Activated naive CD4-positive, alpha-beta T cell treated with anti-CD3 and anti-CD28 coated beads for 36 hours (primary cell): ENCODE results near the gene UBXN11. TPM values are rescaled to one million over a fixed set of nuclear protein-coding genes. Genes with fewer than 3 reads are reported as not detected.
"Not testable (repeated sequence)": the region's sequence is repeated elsewhere in the genome, so short reads cannot be mapped to it uniquely, and the experiment has no call there.

ENCODE experiments used
- CTCF ChIA-PET: fragments of 350-600 bp; sonication (Branson Sonifier 250); formaldehyde crosslinking; loops from one replicate; lab custom pipeline; 2021; ENCODE audit warnings: antibody characterized with exemption; lab: Charles Lee
- DNase-seq: peaks from one replicate; pipeline ENCODE4 v3.0.0-alpha.2; 2020
- H3K27ac Mint-ChIP-seq: one replicate; pipeline ENCODE4 v1.8.0; 2021; ENCODE audit warnings: mild to moderate bottlenecking, mixed read lengths
- H3K27me3 Mint-ChIP-seq: one replicate; pipeline ENCODE4 v1.8.0; 2021; ENCODE audit warnings: low read depth, mixed read lengths
- H3K36me3 Mint-ChIP-seq: one replicate; pipeline ENCODE4 v1.8.0; 2021; ENCODE audit warnings: low read depth, mixed read lengths
- H3K4me1 Mint-ChIP-seq: one replicate; pipeline ENCODE4 v1.8.0; 2021; ENCODE audit warnings: low read depth, mixed read lengths
- H3K4me3 Mint-ChIP-seq: one replicate; pipeline ENCODE4 v1.8.0; 2021; ENCODE audit warnings: mild to moderate bottlenecking, moderate library complexity, mixed read lengths
- H3K9me3 Mint-ChIP-seq: one replicate; pipeline ENCODE4 v1.8.0; 2021; ENCODE audit warnings: mixed read lengths
- intact Hi-C: fragments of 100-400 bp; cut with micrococcal nuclease; formaldehyde crosslinking; loops from one replicate; pipeline ENCODE4 v1.15.1; 2023
- total RNA-seq, 2 experiments: library from RNA; stranded (reverse); gene quantifications; one replicate each; pipeline ENCODE4 v1.2.3, GENCODE V29; 2021

UBXN11 gene
- total RNA-seq, 2 experiments from 2014 or later: 26.4 to 26.9 TPM

DNA sequence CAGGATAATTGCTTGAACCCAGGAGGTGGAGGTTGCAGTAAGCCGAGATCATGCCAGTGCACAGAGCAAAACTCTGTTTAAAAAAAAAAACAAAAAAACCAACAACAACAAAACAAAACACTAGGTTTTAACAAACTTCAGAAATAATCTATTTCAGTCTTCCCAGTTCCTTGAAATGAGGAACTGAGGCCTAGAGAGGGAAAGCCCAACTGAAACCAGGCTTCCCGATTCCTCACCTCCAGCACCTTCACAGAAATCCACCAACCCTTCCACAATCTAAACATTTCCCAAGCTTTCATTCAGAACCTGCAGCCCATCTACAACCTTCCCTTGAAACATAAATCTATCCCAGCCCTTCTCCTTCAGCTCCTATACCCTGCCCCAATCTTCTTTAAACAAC lies 10.7 kb upstream of the UBXN11 start:
- no peaks in the 10 kb centered on the region for H3K9me3 Mint-ChIP-seq
- peak overlapping the region; percentile 86 for H3K4me3 Mint-ChIP-seq
- H3K36me3 Mint-ChIP-seq: peaks cover 8% of the 10 kb centered on the region
- peaks cover 65% of the 10 kb centered on the region for H3K4me1 Mint-ChIP-seq
- CTCF ChIA-PET: interaction anchor here (0.6 to 12.7 kb wide), 6 partner anchors 9 to 51 kb away, joined by 3 to 210 read pairs (median 18); partner anchors contain the start of genes SH3BGRL3 and UBXN11
- peak overlapping the region; percentile 96 for H3K27ac Mint-ChIP-seq
- no peaks in the 10 kb centered on the region for H3K27me3 Mint-ChIP-seq
- no peak for DNase-seq
- intact Hi-C loops: loop anchor here (1.0 to 5.0 kb wide), 3 partner anchors 10 to 470 kb away; partner anchors contain the start of genes HMGN2 and PIGV

DNA sequence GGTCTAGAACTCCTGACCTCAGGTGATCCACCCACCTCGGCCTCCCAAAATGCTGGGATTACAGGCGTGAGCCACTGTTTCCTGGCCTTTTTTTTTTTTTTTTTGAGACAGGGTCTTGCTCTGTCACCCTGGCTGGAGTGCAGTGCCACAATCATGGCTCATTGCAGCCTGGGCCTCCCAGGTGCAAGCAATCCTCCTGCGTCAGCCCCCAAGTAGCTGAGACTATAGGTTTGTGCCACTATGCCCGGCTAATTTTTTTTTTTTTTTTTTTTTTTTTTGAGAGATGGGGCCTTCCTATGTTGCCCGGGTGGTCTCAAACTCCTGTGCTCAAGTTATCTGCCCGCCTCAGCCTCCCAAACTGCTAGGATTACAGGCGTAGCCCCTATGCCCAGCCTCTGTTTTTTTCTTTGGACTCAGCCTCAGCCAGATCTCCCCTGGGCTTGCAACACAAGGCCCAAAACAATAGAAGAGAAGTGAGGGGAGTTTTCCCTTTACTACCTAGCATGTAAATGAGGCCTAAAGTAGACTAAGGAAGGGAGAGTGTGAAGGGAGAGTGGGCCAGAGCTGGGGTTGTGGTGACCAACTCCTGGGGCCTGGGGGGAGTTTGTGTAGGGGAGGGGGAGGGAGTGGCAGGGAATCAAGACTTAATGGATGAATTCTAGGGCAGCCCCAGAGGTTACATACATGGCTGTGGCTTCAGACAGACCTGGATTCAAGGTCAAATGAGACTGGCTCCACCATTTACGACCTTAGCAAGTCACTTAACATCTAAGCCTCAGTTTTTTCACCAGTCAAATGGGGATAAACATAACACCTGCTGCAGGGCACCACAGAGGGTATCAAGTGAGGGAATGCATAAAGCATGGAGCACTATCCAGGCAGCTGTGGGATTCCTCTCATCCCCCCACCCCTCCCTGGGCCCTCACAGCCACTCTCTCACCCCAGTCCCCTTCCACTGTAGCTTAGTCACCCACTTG lies 9.7 kb upstream of the UBXN11 start:
- no peaks in the 10 kb centered on the region for H3K27me3 Mint-ChIP-seq
- peaks cover 60% of the 10 kb centered on the region for H3K4me1 Mint-ChIP-seq
- no peak for DNase-seq
- peaks cover 3% of the 10 kb centered on the region for H3K36me3 Mint-ChIP-seq
- CTCF ChIA-PET: interaction anchor here (3.6 to 12.7 kb wide), 3 partner anchors 8 to 38 kb away, joined by 32 to 210 read pairs (median 193); partner anchors contain the start of genes SH3BGRL3 and UBXN11
- H3K27ac Mint-ChIP-seq: peak overlapping the region; percentile 81
- intact Hi-C loops: loop anchor here (2.0 to 5.0 kb wide), 3 partner anchors 81 to 471 kb away; partner anchors contain the start of genes CEP85, HMGN2 and PIGV
- H3K9me3 Mint-ChIP-seq: no peaks in the 10 kb centered on the region
- H3K4me3 Mint-ChIP-seq: peak overlapping the region; percentile 38

- intact Hi-C loops: loop anchor here (2.0 kb wide), 1 partner anchor 80 kb away; the partner anchor contains the start of gene CEP85
- H3K27me3 Mint-ChIP-seq: no peaks in the 10 kb centered on the region
- CTCF ChIA-PET: interaction anchor here (12.0 to 12.7 kb wide), 2 partner anchors 28 to 37 kb away, joined by 193 to 210 read pairs; partner anchors contain the start of gene SH3BGRL3
- H3K27ac Mint-ChIP-seq: no peak overlapping the region
- no peaks in the 10 kb centered on the region for H3K36me3 Mint-ChIP-seq
- no peak overlapping the region for H3K4me3 Mint-ChIP-seq
- no peaks in the 10 kb centered on the region for H3K9me3 Mint-ChIP-seq
- H3K4me1 Mint-ChIP-seq: peaks cover 45% of the 10 kb centered on the region
- DNase-seq: no peak
These were observed 8.1 kb upstream of the UBXN11 start for GRCh38 chr1:26314501-26314900.

- peak overlapping the region; percentile 99 for H3K4me3 Mint-ChIP-seq
- H3K9me3 Mint-ChIP-seq, H3K36me3 Mint-ChIP-seq, H3K27me3 Mint-ChIP-seq: not testable (repeated sequence)
- CTCF ChIA-PET: interaction anchor here (0.7 to 6.1 kb wide), 11 partner anchors 10 to 158 kb away, joined by 3 to 39 read pairs (median 8); partner anchors contain the start of genes CD52, CEP85 and SH3BGRL3
- peak; percentile 55 for DNase-seq
- intact Hi-C loops: loop anchor here (1.0 to 10.0 kb wide), 3 partner anchors 9 to 1063 kb away; partner anchors contain the start of genes CD52 and RSRP1
- peak overlapping the region; percentile 97 for H3K27ac Mint-ChIP-seq
- peaks cover 37% of the 10 kb centered on the region for H3K4me1 Mint-ChIP-seq
These were observed 1.8 kb upstream of the UBXN11 start for GRCh38 chr1:26307966-26308899.

- peak overlapping the region; percentile 97 for H3K27ac Mint-ChIP-seq
- H3K36me3 Mint-ChIP-seq: no peaks in the 10 kb centered on the region
- H3K4me3 Mint-ChIP-seq: peak overlapping the region; percentile 99
- CTCF ChIA-PET: interaction anchor here (0.7 to 6.1 kb wide), 10 partner anchors 11 to 159 kb away, joined by 3 to 39 read pairs (median 14); partner anchors contain the start of genes CD52, CEP85 and SH3BGRL3
- no peaks in the 10 kb centered on the region for H3K27me3 Mint-ChIP-seq
- no peaks in the 10 kb centered on the region for H3K9me3 Mint-ChIP-seq
- intact Hi-C loops: loop anchor here (1.0 to 10.0 kb wide), 3 partner anchors 10 to 1063 kb away; partner anchors contain the start of genes CD52 and RSRP1
- H3K4me1 Mint-ChIP-seq: peaks cover 37% of the 10 kb centered on the region
- DNase-seq: peak; percentile 68
These were observed 936 bp upstream of the UBXN11 start for GRCh38 chr1:26307363-26307781.

DNA sequence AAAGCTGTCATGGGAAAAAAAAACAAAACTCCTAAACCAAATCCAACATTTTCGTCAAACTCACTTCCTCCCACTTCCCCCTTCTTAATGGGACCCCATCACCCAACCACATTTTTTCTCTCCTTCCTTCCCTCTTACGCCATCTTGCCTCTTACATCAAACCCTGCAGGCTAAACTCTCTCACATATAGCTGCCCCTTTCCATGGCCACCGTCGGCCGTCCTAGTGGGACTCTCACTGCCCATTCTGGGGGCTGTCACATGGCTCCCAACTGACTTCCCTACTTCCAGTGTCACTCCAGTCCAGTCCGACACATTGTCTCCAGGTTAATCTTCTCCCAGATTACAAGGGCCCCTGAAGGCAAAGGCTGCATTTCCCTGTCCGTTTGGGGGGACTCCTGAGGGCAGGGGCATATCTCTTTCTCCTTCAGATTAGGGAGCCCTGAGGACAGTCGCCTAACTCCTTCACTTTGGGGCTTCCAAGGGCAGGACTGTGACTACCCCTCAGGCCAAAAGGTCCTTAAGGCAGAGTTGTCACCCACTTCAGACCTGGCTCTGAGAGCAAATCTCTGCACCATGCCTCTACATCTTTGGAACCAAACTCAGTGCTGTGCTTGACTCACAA lies 658 bp downstream of the UBXN11 start:
- Mint-ChIP-seq H3K27ac (peak overlapping the region; percentile 97), H3K36me3 (no peaks in the 10 kb centered on the region), H3K27me3 (no peaks in the 10 kb centered on the region), H3K9me3 (no peaks in the 10 kb centered on the region), H3K4me3 (peak overlapping the region; percentile 99), H3K4me1 (peaks cover 43% of the 10 kb centered on the region)
- CTCF ChIA-PET: interaction anchor here (0.6 to 6.1 kb wide), 6 partner anchors 12 to 379 kb away, joined by 3 to 32 read pairs (median 4); partner anchors contain the start of gene CD52
- intact Hi-C loops: loop anchor here (1.0 to 10.0 kb wide), 3 partner anchors 17 to 1061 kb away; partner anchors contain the start of gene RSRP1
- no peak for DNase-seq

DNA sequence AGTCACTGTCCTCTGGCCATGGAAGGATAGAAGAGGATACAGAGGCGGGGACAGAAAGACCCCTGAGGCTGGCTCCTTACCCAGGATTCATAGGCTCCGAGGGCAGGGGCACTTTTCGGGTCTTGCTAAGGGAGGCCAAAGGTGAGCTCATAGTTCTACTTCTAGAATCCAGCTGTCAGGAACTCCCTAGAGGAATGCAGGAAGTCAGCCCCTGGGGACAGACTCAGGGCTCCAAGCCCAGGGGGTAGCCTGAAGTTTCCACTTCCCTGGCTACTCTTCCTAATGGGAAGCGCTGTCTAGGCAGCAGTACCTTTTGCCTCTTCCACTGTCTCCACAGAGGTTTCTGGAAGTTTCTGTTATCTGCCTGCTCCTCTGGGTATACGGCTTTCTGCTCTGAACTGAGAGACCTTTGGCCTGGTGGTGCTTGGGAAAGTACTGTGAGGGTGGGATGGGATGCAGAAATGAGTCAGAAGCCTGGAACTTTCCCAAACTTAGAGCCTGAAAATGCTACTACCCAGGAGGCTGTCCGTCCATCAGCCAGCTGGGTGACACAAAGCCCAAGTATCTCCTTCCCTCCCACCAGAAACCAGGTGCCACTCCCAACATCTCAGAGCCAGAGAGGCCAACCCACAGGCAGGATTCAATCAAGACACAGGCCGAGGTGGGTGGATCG lies 3.6 kb downstream of the UBXN11 start:
- no peak for DNase-seq
- peaks cover 41% of the 10 kb centered on the region for H3K4me1 Mint-ChIP-seq
- intact Hi-C loops: loop anchor here (10.0 kb wide), 1 partner anchor 1058 kb away; the partner anchor contains the start of gene RSRP1

GRCh38 chr1:26300578-26301275 lies 5.7 kb downstream of the UBXN11 start:
- CTCF ChIA-PET: interaction anchor here (0.6 to 1.8 kb wide), 4 partner anchors 12 to 39 kb away, joined by 3 to 8 read pairs (median 4); no protein-coding TSS in a partner anchor
- intact Hi-C loops: loop anchor here (10.0 kb wide), 1 partner anchor 1056 kb away; the partner anchor contains the start of gene RSRP1

More for the DNA sequence above, 3.6 kb downstream of the UBXN11 start:
- Mint-ChIP-seq H3K9me3 (no peaks in the 10 kb centered on the region), H3K27ac (no peak overlapping the region), H3K27me3 (no peaks in the 10 kb centered on the region), H3K36me3 (peaks cover 2% of the 10 kb centered on the region), H3K4me3 (no peak overlapping the region)
- CTCF ChIA-PET: interaction anchor here (1.2 to 1.6 kb wide), 2 partner anchors 14 to 16 kb away, joined by 3 to 7 read pairs; no protein-coding TSS in a partner anchor

DNA sequence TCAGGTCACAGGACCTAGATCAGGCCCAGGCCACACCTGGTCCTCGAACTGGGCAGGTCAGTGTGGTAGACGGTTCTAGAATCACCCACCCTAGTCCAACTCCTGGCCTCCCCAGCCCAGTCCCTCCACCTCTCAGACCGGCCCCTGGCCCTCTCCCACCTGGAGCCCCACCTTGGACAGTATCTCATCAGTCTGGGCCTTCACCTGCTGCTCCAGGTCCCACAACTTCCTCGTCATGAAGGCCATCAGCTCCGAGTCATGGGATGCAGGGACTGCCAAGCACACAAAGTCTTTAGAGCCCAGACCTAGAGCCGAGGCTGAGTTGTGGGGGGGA lies 8.7 kb downstream of the UBXN11 start:
- Mint-ChIP-seq H3K27ac (no peak overlapping the region), H3K9me3 (no peaks in the 10 kb centered on the region), H3K27me3 (no peaks in the 10 kb centered on the region), H3K4me1 (peaks cover 20% of the 10 kb centered on the region), H3K36me3 (peaks cover 2% of the 10 kb centered on the region), H3K4me3 (no peak overlapping the region)
- CTCF ChIA-PET: interaction anchor here (0.8 to 2.5 kb wide), 2 partner anchors 9 to 66 kb away, joined by 3 to 6 read pairs; no protein-coding TSS in a partner anchor
- intact Hi-C loops: no loop called here
- DNase-seq: no peak

More at GRCh38 chr1:26300578-26301275, 5.7 kb downstream of the UBXN11 start:
- Mint-ChIP-seq H3K27ac (no peak overlapping the region), H3K4me3 (no peak overlapping the region), H3K9me3 (no peaks in the 10 kb centered on the region), H3K36me3 (peaks cover 2% of the 10 kb centered on the region), H3K27me3 (no peaks in the 10 kb centered on the region), H3K4me1 (peaks cover 28% of the 10 kb centered on the region)
- DNase-seq: no peak
